Suprapubic skin (tissue), 3 donors: Measurements from ENCODE around the gene ENPP1.

Experiments used
- CTCF ChIP-seq, 2 donors: fragments of 200-600 bp in 1 of 2; fragments of 450-650 bp in 1 of 2; sonication (generic) in 1 of 2; IDR thresholded peaks; one replicate each; pipeline ENCODE4 v1.5.1; 2016 to 2019; ENCODE audit warnings: antibody characterized with exemption in 2 of 2, mild to moderate bottlenecking in 1 of 2, moderate library complexity in 1 of 2
- EP300 ChIP-seq: sonication (generic); formaldehyde crosslinking; IDR thresholded peaks from one replicate; pipeline ENCODE4 v1.6.1; 2017; ENCODE audit warnings: antibody characterized with exemption
- POLR2A ChIP-seq, 2 donors: fragments of 450-650 bp; IDR thresholded peaks; one replicate each; pipeline ENCODE4 v1.6.1; 2017; ENCODE audit warnings: antibody characterized with exemption in 2 of 2, mild to moderate bottlenecking in 2 of 2, moderate library complexity in 2 of 2

- TF ChIP-seq POLR2A (IDR thresholded peaks at IDR 0.05) (no peak), EP300 (no peak), CTCF (IDR thresholded peaks at IDR 0.05) (no peak)
These were observed 129.4 kb downstream of the ENPP1 start for GRCh38 chr6:131937226-131937625.
